GM19023 (cell line): ENCODE measurements around the gene RSRC1.

Experiments
- ATAC-seq: cut with Tn5 transposase; IDR thresholded peaks from one replicate; pipeline ENCODE4 v1.9.1; 2021; ENCODE audit warnings: mild to moderate bottlenecking, moderate library complexity; ENCODE audit not compliant: unreplicated experiment

The RSRC1 gene

DNA sequence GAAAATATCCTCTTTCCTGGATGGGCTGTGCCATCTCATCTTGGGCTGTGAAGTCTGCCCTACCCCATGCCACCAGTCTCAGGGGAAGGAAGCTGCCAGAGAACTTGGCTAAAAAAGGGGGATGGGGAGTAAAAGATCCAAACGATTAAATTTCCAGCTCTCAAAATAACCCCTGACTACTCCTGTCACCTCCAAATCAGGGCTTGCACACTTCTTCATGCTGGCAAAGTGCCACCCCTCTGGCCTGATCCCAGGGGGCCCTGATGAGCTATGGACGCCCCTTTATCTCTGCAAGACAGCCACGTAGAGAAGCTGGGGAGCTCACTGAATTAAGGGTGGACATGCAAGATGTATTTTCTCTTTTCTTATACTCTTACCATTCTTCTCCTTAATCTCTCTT, 459.9 kb downstream of the RSRC1 start:
- no peak for ATAC-seq

DNA sequence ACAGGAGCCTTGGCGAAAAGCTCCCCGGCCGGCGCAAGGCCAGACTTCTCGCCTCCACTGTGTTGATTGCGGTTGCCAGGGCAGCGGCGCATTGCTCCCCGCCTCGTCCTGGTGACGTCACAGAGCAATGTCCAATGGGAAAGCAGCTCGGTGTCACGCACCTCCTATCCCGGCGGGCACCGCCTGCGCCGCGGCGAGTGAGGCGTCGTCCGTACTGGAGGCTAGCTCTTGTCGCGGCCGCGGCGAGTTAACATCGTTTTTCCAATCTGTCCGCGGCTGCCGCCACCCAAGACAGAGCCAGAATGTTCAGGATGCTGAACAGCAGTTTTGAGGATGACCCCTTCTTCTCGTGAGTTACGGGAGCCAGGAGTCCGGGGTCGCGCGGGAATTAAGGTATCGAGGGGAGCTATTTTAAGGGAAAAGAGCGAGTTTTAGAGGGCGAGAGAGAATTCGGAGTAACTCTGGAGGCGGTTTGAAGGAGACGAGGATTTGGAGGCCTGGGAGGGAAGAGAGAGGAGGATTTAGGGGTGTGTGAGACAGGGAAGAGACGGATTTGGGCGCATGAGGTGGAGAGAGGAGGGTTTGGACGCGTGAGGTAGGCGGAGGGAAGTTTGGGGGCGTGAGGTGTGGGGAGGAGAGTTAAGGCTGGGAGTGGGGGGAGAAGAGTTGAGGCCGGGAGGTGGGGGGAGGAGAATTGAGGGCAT, 461.3 kb downstream of the RSRC1 start, which contains the start of gene MLF1:
TSS of gene MLF1 (plus strand) at position 196 of the 704 bp plus-strand sequence. CDS start at position 303, 107 bp downstream.
- peak; percentile 100 for ATAC-seq

DNA sequence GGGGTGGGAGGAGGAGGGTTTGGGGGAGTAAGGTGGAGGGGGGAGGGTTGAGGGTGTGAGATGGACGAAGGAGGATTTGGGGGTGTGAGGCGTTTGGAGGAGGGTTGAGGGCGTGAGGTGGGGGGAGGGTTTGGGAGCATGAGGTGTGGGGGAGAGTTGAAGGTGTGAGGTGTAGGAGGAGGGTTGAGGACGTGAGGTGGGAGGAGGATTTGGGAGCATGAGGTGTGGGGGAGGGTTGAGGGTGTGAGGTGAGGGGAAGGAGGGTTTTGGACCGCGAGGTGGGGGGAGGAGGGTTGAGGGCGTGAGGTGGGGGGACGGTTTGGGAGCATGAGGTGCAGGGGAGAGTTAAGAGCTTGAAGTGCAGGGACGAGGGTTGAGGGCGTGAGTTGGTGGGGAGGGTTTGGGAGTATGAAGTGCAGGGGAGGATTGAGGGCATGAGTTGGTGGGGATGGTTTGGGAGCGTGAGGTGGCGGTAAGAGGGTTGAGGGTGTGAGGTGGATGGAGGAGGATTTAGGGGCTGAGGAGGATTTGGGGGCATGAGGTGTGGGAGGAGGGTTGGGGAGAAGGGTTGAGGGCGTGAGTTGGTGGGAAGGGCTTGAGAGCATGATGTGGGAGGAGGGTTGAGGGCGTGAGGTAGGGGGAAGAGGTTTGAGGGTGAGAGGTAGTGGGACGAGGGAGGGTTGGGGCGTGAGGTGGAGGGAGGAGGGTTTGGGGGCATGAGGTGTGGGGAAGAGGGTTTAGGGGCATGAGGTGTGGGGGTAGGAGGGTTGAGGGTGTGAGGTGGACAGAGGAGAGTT, 462.3 kb downstream of the RSRC1 start:
- ATAC-seq, result no peak

DNA sequence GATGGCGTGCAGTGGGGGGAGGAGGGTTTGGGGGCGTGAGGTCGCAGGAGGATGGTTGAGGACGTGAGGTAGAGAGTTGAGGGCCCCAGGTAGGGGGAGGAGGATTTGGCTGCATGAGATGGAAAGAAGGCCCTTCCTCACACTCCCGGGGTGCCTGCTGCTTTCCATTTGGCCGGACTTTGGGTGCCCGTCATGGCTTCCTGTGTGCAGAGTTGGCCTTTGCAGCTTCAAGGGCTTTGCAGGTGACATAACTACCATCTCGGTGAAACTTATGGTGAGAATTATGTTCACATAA, 462.8 kb downstream of the RSRC1 start:
- ATAC-seq, result no peak

DNA sequence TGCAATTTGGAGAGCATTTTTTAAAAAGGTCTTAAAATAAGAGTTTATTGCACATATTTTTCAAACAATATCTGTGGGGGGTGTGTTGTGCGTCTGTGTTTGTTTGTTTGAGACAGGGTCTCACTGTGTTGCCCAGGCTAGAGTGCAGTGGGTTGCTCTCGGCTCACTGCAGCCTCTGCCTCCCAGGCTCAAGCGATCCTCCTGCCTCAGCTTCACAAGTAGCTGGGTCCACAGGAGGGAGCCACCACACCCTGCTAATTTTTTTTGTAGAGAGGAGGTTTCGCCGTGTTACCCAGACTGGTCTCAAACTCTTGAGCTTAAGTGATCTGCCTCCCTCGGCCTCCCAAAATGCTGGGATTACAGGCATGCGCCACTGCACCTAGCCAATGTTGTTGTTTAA, 463.8 kb downstream of the RSRC1 start:
- ATAC-seq, result no peak

DNA sequence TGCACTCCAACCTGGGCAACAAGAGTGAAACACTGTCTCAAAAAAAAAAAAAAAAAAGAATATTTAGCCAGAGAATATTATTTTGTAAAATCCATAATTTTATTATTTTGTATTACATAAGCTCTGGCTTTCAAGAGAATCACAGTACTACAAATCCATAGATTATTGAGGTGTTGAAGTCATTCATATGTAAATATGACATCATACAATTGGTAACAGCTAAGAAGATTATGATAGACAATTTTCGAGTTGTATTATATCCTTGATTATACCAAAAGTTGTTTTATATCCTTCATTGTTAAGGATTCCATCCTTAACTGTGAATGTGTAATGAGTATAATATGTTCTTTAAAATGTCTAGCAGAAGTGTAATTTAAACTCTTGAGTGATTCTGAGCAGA, 464.8 kb downstream of the RSRC1 start:
- no peak for ATAC-seq

DNA sequence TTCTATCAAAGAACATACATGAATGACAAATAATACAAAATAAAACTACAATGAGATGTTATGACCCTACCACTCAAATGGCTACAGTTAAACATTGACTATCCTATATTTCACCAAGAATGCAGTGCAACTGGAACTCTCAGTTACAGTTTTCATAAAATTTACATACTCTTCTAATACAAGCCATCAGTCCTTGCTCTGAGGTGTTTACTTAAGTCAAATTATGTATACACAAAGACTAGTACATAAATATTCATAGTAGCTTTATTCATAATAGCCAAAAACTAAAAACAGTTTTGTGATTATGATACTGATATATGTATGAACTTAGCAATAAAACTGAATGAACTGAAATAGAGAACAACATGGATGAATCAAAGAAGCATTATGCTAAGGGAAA, 480.3 kb downstream of the RSRC1 start:
- ATAC-seq, result no peak
